Measurements from ENCODE around the gene EBNA1BP2. TPM values are rescaled to one million over a fixed set of nuclear protein-coding genes. Genes with fewer than 3 reads are reported as not detected.
"Not testable (repeated sequence)": the region's sequence is repeated elsewhere in the genome, so short reads cannot be mapped to it uniquely, and the experiment has no call there.

Gene EBNA1BP2
- total RNA-seq, 2 donors from 2014 or later: 28.4 to 34.0 TPM

DNA sequence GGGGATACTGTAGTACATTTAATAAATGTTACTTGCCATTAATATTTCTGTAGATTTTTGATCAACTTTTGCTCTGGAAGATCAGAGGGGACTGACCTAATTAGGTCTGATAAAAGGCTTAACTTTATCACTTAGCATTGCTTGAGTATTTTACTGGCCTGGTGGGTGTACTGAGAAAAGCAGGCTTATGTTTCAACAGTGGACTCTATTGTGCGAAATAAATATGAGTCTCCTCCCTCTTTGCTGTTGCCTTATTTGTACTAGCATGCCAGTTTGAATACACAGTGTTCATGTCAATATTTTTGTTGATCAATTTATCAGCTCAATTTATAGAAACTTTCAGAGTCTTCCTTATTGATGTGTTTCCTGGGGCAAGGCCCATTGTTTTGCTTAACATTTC, 49.1 kb downstream of the EBNA1BP2 start:
- TF ChIP-seq, protein P1, sequence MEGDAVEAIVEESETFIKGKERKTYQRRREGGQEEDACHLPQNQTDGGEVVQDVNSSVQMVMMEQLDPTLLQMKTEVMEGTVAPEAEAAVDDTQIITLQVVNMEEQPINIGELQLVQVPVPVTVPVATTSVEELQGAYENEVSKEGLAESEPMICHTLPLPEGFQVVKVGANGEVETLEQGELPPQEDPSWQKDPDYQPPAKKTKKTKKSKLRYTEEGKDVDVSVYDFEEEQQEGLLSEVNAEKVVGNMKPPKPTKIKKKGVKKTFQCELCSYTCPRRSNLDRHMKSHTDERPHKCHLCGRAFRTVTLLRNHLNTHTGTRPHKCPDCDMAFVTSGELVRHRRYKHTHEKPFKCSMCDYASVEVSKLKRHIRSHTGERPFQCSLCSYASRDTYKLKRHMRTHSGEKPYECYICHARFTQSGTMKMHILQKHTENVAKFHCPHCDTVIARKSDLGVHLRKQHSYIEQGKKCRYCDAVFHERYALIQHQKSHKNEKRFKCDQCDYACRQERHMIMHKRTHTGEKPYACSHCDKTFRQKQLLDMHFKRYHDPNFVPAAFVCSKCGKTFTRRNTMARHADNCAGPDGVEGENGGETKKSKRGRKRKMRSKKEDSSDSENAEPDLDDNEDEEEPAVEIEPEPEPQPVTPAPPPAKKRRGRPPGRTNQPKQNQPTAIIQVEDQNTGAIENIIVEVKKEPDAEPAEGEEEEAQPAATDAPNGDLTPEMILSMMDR (IDR thresholded peaks at IDR 0.05): no peak
- Histone ChIP-seq H3K4me3 (no peak overlapping the region), H3K27me3 (no peaks in the 10 kb centered on the region), H3K36me3 (no peaks in the 10 kb centered on the region), H3K27ac (no peak overlapping the region), H3K9me3 (no peaks in the 10 kb centered on the region), H3K4me1 (no peaks in the 10 kb centered on the region)
- DNase-seq (ENCODE audit: low spot score): no peak

DNA sequence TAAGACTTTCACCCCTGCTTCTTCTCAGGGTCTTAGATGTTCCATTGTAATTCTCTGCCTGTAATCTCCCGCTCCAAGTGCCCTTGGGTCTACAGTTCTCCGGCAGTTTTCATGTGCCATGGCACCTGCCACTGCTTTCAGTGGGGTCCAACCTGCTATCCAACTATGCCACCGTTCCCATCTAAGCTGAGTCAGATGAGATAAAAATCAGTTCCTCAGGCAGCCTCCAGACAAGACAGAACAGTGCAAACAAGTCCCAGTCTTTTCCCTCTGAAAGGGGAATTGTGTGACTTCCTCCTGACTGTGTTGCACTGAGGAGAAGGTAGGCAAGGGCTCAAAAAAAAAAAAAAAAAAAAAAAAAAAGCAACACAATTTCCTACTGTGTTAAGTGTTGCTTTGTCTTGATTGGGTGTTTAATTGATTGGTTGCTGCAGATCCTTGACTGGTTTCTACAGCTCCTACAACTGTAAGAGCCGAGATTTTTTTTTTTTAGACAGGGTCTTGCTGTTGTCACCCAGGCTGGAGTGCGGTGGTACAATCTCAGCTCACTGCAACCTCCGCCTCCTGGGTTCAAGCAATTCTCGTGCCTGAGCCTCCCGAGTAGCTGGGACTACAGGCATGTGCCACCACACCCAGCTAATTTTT, 50.7 kb downstream of the EBNA1BP2 start:
- TF ChIP-seq, protein P1 (IDR thresholded peaks at IDR 0.05): no peak
- H3K4me1 ChIP-seq: no peaks in the 10 kb centered on the region
- H3K27me3 ChIP-seq: no peaks in the 10 kb centered on the region
- DNase-seq (ENCODE audit: low spot score): no peak
- no peak overlapping the region for H3K4me3 ChIP-seq
- no peak overlapping the region for H3K27ac ChIP-seq
- no peaks in the 10 kb centered on the region for H3K9me3 ChIP-seq
- H3K36me3 ChIP-seq: no peaks in the 10 kb centered on the region

DNA sequence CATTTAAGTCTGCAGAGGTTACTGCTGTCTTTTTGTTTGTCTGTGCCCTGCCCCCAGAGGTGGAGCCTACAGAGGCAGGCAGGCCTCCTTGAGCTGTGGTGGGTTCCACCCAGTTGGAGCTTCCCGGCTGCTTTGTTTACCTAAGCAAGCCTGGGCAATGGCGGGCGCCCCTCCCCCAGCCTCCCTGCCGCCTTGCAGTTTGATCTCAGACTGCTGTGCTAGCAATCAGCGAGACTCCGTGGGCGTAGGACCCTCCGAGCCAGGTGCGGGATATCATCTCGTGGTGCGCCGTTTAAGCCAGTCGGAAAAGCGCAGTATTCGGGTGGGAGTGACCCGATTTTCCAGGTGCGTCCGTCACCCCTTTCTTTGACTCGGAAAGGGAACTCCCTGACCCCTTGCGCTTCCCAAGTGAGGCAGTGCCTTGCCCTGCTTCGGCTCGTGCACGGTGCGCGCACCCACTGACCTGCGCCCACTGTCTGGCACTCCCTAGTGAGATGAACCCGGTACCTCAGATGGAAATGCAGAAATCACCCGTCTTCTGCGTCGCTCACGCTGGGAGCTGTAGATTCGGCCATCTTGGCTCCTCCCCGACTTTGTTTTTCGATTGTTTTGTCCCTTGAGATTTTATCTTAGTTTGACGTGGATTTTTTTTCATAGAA, 52.0 kb downstream of the EBNA1BP2 start:
- not testable (repeated sequence) for DNase-seq (ENCODE audit: low spot score)

More for the DNA sequence above, 52.0 kb downstream of the EBNA1BP2 start:
- not testable (repeated sequence) for H3K36me3 ChIP-seq, H3K9me3 ChIP-seq, H3K27ac ChIP-seq, H3K27me3 ChIP-seq, H3K4me1 ChIP-seq, H3K4me3 ChIP-seq

Small RNA genes lying within 50 kb of the gene (microRNA-seq; reads per million reads assigned to microRNA genes)
- 0 to 1.4 reads per million in 2 donors for gene MIR6733 (ENCODE audit: borderline number of aligned reads in 2 of 2, borderline replicate concordance in 1 of 2)

Other genes starting within 250 kb of the EBNA1BP2 start
- gene SLC2A1, start 213.4 kb downstream of the EBNA1BP2 start, total RNA-seq: 10 to 100 TPM; 25.0 to 51.5 TPM
- gene CFAP57, start within 50 bp of the EBNA1BP2 start, total RNA-seq: under 1 TPM in 1 of 2 donors, not detected in 1; 0.12 TPM
- 1 to 10 TPM in 1 of 2 donors, under 1 TPM in 1; 0.70 to 2.1 TPM for gene TMEM125, start 97.7 kb upstream of the EBNA1BP2 start, total RNA-seq
- gene C1orf210, start 113.3 kb upstream of the EBNA1BP2 start, total RNA-seq: not detected
- gene TIE1, start 128.7 kb upstream of the EBNA1BP2 start, total RNA-seq: 10 to 100 TPM; 23.6 to 51.7 TPM
- gene MPL, start 165.5 kb upstream of the EBNA1BP2 start, total RNA-seq: under 1 TPM in 1 of 2 donors, not detected in 1; 0.39 TPM
- gene CDC20, start 186.7 kb upstream of the EBNA1BP2 start, total RNA-seq: 1 to 10 TPM in 1 of 2 donors, under 1 TPM in 1; 0.63 to 2.5 TPM
- gene ELOVL1, start 195.7 kb upstream of the EBNA1BP2 start, total RNA-seq: 10 to 100 TPM; 24.3 to 41.4 TPM
- gene MED8, start 217.5 kb upstream of the EBNA1BP2 start, total RNA-seq: 10 to 100 TPM; 18.8 to 21.3 TPM
- 10 to 100 TPM; 17.5 to 22.8 TPM for gene SZT2, start 217.6 kb upstream of the EBNA1BP2 start, total RNA-seq